Calu3 (cell line): ENCODE data around the gene BRD9. TPM values are rescaled to one million over a fixed set of nuclear protein-coding genes. Genes with fewer than 3 reads are reported as not detected.

Experiments used
- BruUV-seq: library from RNA; stranded (reverse); fragments of 400-500 nt; replicated peaks from 2 replicates; lab custom pipeline; 2021; lab: Mats Ljungman, UMichigan
- CTCF ChIA-PET: fragments of 300-600 bp; sonication (Branson Sonifier 250); formaldehyde crosslinking; loops from one replicate; lab custom pipeline; 2022; ENCODE audit warnings: antibody characterized with exemption; lab: Charles Lee
- DNase-seq: peaks from one replicate; pipeline ENCODE4 v3.0.0; 2022
- H3K27ac Mint-ChIP-seq: one replicate; pipeline ENCODE4 v1.8.0; 2022; ENCODE audit warnings: mixed read lengths; ENCODE audit not compliant: unreplicated experiment
- H3K27me3 Mint-ChIP-seq: one replicate; pipeline ENCODE4 v1.8.0; 2022; ENCODE audit warnings: mixed read lengths; ENCODE audit not compliant: unreplicated experiment
- H3K36me3 Mint-ChIP-seq: one replicate; pipeline ENCODE4 v1.8.0; 2022; ENCODE audit warnings: mild to moderate bottlenecking, moderate library complexity, mixed read lengths; ENCODE audit not compliant: insufficient read depth, unreplicated experiment
- H3K4me1 Mint-ChIP-seq: one replicate; pipeline ENCODE4 v1.8.0; 2022; ENCODE audit warnings: mild to moderate bottlenecking, low read depth, mixed read lengths; ENCODE audit not compliant: unreplicated experiment
- H3K4me3 Mint-ChIP-seq: one replicate; pipeline ENCODE4 v1.8.0; 2022; ENCODE audit warnings: mild to moderate bottlenecking, low read depth, moderate library complexity, mixed read lengths; ENCODE audit not compliant: unreplicated experiment
- H3K9me3 Mint-ChIP-seq: one replicate; pipeline ENCODE4 v1.8.0; 2022; ENCODE audit warnings: low read depth, mixed read lengths; ENCODE audit not compliant: unreplicated experiment
- CTCF ChIP-seq: fragments of 200-600 bp; IDR thresholded peaks from one replicate; pipeline ENCODE4 v1.8.0; 2022; ENCODE audit warnings: antibody characterized with exemption; ENCODE audit not compliant: unreplicated experiment
- intact Hi-C: fragments of 100-400 bp; cut with micrococcal nuclease; formaldehyde crosslinking; loops from one replicate; pipeline ENCODE4 v1.10.0; 2022; ENCODE audit not compliant: unreplicated experiment
- total RNA-seq: library from RNA; stranded (reverse); gene quantifications from 2 replicates; pipeline ENCODE4 v1.2.3, GENCODE V29; 2022

Gene BRD9
- total RNA-seq, 1 experiment from 2014 or later = 64.1 TPM

- CTCF ChIA-PET = no interaction called here
- H3K36me3 Mint-ChIP-seq = peaks cover 1% of the 10 kb centered on the region
- no TSS peak for BruUV-seq
Observed at GRCh38 chr5:900781-901180, 8.2 kb upstream of the BRD9 start.

DNA sequence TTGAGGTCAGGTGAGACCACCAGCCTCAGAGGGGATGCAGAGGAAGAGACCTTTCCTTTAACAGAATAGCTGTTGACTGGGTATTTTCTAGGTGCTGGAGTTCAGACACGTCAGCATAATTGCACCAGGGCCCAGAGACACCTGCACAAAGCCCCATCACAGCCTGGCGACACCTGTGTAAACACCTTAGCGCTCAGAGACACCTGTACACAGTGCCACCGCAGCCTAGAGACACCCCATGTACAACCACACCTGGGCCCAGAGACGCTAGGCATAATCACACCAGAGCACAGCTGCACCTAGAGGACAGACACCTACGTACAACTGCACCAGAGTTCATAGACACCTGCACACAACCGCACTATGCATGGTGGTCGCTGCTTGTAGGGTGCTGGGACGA, 1.1 kb upstream of the BRD9 start:
- peaks cover 26% of the 10 kb centered on the region for H3K36me3 Mint-ChIP-seq
- intact Hi-C loops = no loop called here
- H3K4me3 Mint-ChIP-seq = peak overlapping the region; percentile 71
- no peak overlapping the region for H3K27ac Mint-ChIP-seq
- H3K27me3 Mint-ChIP-seq = no peaks in the 10 kb centered on the region
- peaks cover 16% of the 10 kb centered on the region for H3K4me1 Mint-ChIP-seq
- no peak for DNase-seq
- H3K9me3 Mint-ChIP-seq = no peaks in the 10 kb centered on the region
- BruUV-seq = TSS peak; percentile 54
- CTCF ChIA-PET = no interaction called here
- TF ChIP-seq CTCF = no peak

More at GRCh38 chr5:900781-901180, 8.2 kb upstream of the BRD9 start:
- no peak for DNase-seq
- H3K27me3 Mint-ChIP-seq = no peaks in the 10 kb centered on the region
- H3K4me1 Mint-ChIP-seq = peaks cover 6% of the 10 kb centered on the region
- no peaks in the 10 kb centered on the region for H3K9me3 Mint-ChIP-seq
- TF ChIP-seq CTCF = no peak
- no peak overlapping the region for H3K27ac Mint-ChIP-seq
- intact Hi-C loops = loop anchor here (5.0 kb wide), 1 partner anchor 228 kb away; no protein-coding TSS in a partner anchor
- H3K4me3 Mint-ChIP-seq = no peak overlapping the region

DNA sequence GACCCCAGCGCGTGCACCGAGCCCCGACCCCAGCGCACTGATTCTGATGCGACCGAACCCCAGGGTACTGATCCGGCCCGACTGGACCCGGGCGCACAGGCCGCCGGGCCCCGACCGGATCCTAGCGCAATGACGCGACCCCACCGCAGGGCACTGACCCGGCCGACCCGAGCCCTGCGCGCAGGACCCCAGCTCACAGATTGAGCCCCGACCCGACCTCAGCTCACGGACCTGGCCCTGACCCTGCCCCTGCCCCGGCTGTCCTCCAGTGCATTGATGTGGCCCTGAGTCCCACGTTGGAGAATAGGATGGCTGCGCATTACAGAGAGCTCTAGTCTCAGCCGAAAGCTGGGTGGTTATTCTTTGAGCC, 521 bp upstream of the BRD9 start:
- intact Hi-C loops = no loop called here
- H3K9me3 Mint-ChIP-seq = no peaks in the 10 kb centered on the region
- no peak for DNase-seq
- H3K27me3 Mint-ChIP-seq = no peaks in the 10 kb centered on the region
- TF ChIP-seq CTCF = no peak
- peaks cover 26% of the 10 kb centered on the region for H3K36me3 Mint-ChIP-seq
- no peak overlapping the region for H3K27ac Mint-ChIP-seq
- no TSS peak for BruUV-seq
- peaks cover 16% of the 10 kb centered on the region for H3K4me1 Mint-ChIP-seq
- peak overlapping the region; percentile 71 for H3K4me3 Mint-ChIP-seq
- CTCF ChIA-PET = no interaction called here

DNA sequence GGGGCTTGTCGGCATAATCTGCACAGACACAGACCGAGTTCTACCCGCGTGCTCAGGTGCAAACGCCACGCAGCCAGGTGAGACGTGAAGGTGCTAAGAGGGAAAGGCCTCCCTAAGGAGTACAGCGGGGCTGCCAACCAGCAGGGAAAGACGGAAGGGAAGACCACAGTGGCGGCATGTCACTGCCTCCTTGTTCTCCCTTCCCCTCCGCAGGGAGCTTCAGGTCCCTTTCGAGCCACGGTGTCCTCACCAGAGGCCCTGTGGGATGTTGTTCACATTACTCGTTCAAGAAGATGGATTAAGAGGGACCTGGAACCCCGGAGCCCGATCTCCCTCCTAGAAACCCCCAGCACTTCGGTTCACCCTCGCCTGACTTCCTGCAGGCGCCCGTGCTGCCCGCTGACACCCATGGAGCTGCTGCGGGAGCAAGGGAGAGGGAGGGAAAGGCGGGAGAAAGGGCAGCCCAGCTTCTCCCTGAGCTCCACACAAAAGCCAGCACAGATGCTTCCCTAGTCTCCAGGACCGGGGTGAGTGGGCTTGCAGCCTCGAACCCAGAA, 686 bp downstream of the BRD9 start:
- no peaks in the 10 kb centered on the region for H3K9me3 Mint-ChIP-seq
- peak overlapping the region; percentile 44 for H3K27ac Mint-ChIP-seq
- intact Hi-C loops = no loop called here
- CTCF ChIA-PET = interaction anchor here (0.6 kb wide), 1 partner anchor 58 kb away, joined by 3 read pairs; no protein-coding TSS in a partner anchor
- TF ChIP-seq CTCF = no peak
- DNase-seq = peak; percentile 18
- H3K27me3 Mint-ChIP-seq = no peaks in the 10 kb centered on the region
- BruUV-seq = no TSS peak
- peaks cover 30% of the 10 kb centered on the region for H3K36me3 Mint-ChIP-seq
- peaks cover 16% of the 10 kb centered on the region for H3K4me1 Mint-ChIP-seq
- H3K4me3 Mint-ChIP-seq = peak overlapping the region; percentile 71
